Thyroid gland (tissue), 4 donors: ENCODE data around the gene AP4E1. TPM values are rescaled to one million over a fixed set of nuclear protein-coding genes. Genes with fewer than 3 reads are reported as not detected.

Experiments
- DNase-seq, 2 donors: peaks; one replicate each; pipeline ENCODE4 v3.0.0-alpha.2; 2019
- H3K27ac ChIP-seq, 3 donors: fragments of 200-600 bp; sonication (generic); 1 replicate in 2 of 3; 2 replicates in 1 of 3; pipeline ENCODE4 v1.5.1; 2016 to 2019; ENCODE audit warnings: mild to moderate bottlenecking in 1 of 3, moderate library complexity in 1 of 3
- H3K27me3 ChIP-seq: fragments of 200-600 bp; sonication (generic); one replicate; pipeline ENCODE4 v1.5.1; 2019
- H3K36me3 ChIP-seq, 2 donors: fragments of 200-600 bp; sonication (generic); one replicate each; pipeline ENCODE4 v1.5.1; 2016 to 2019
- H3K4me1 ChIP-seq, 2 donors: fragments of 200-600 bp; sonication (generic); one replicate each; pipeline ENCODE4 v1.5.1; 2017 to 2019
- H3K4me3 ChIP-seq, 3 donors: fragments of 200-600 bp; sonication (generic); replicated peaks in 1 of 3; 1 replicate in 2 of 3; 2 replicates in 1 of 3; pipeline ENCODE4 v1.5.1; 2016; ENCODE audit warnings: mild to moderate bottlenecking in 1 of 3
- H3K9me3 ChIP-seq: fragments of 200-600 bp; sonication (generic); one replicate; pipeline ENCODE4 v1.5.1; 2017
- CTCF ChIP-seq, 6 experiments: fragments of 200-600 bp in 3 of 6; fragments of 450-650 bp in 3 of 6; sonication (generic) in 3 of 6; IDR thresholded peaks; one replicate each; pipeline ENCODE4 v1.5.1; 2016 to 2019; ENCODE audit warnings: antibody characterized with exemption in 6 of 6, mild to moderate bottlenecking in 2 of 6, inconsistent platforms in 1 of 6, moderate library complexity in 1 of 6
- POLR2A ChIP-seq, 2 donors: fragments of 450-650 bp; IDR thresholded peaks; one replicate each; pipeline ENCODE4 v1.6.1; 2017; ENCODE audit warnings: antibody characterized with exemption in 2 of 2, mild to moderate bottlenecking in 2 of 2, moderate library complexity in 1 of 2
- WGBS, 2 donors: methylation state at CpG; one replicate each; pipeline ENCODE4 v1.1.5; 2017; 5-methylcytosine and 5-hydroxymethylcytosine counted together
- intact Hi-C: fragments of 100-400 bp; cut with DNase I; formaldehyde crosslinking; loops from one replicate; pipeline ENCODE4 v1.15.1; 2023
- total RNA-seq, 4 donors: library from RNA; depleted of rRNA; stranded (reverse); fragments of >200 nt; gene quantifications; one replicate each; pipeline ENCODE4 v1.2.3, GENCODE V29; 2016

AP4E1 gene
- 10 to 100 TPM in 2 of 4 donors, 1 to 10 TPM in 2; 9.3 to 13.3 (median 10.4) TPM for total RNA-seq

DNA sequence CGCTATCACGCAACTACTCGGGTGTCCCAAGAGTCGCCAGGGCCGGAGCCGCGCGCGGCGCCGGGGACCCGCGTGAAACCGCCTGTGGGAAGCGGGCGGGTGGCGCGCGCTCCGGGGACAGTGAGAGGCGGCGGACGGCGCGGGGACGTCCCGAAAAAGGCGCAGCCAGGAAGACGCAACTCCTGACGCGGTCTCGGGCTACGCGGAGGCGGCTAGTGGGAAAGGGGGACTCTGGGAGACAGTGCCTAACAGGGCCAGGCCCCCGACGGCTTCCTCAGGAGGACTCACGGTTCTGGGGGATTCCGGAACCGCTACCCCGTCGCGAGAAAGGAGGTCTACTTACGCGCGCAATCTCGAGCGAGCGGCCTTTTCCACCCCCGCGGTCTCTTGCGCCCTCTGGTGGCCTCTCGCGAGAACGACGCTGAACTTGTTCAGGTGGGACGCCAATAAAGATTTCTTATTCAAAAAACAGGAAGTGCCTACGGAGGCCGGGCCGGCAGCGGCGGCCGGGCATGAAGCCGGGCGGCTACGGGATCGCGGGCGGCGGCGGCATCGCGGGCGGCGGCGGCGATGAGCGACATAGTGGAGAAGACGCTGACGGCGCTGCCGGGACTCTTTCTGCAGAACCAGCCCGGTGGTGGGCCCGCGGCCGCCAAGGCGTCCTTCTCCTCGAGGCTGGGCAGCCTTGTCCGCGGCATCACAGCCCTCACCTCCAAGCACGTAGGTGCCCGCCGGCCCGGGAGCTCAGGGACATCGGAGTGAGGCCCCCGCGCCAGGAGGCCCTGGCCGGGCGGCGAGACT lies at the start of gene AP4E1:
TSS of gene AP4E1 (plus strand) at position 475 of the 801 bp plus-strand sequence. CDS start at position 571, 96 bp downstream.
- no peaks in the 10 kb centered on the region for H3K27me3 ChIP-seq
- H3K9me3 ChIP-seq: no peaks in the 10 kb centered on the region
- peak within 1 kb of the TSS; percentile 71 to 84 (median 75) for H3K4me3 ChIP-seq
- intact Hi-C loops: loop anchor here (5.0 to 10.0 kb wide), 2 partner anchors 144 to 231 kb away; partner anchors contain the start of gene SPPL2A
- WGBS, 2 donors: 0 to 2% methylated on average over 16 to 29 of the region's 100 CpGs
- peaks cover 6% of the 10 kb centered on the region in 2 donors for H3K36me3 ChIP-seq
- TF ChIP-seq CTCF (IDR thresholded peaks at IDR 0.05) (peak; percentile 92 to 97 (median 97)), POLR2A (IDR thresholded peaks at IDR 0.05) (peak in 1 of 2 donors; percentile 78)
- H3K4me1 ChIP-seq: peaks cover 12 to 27% of the 10 kb centered on the region in 2 donors
- peak within 1 kb of the TSS; percentile 55 to 90 (median 90) for H3K27ac ChIP-seq
- DNase-seq: peak; percentile 82 to 90

DNA sequence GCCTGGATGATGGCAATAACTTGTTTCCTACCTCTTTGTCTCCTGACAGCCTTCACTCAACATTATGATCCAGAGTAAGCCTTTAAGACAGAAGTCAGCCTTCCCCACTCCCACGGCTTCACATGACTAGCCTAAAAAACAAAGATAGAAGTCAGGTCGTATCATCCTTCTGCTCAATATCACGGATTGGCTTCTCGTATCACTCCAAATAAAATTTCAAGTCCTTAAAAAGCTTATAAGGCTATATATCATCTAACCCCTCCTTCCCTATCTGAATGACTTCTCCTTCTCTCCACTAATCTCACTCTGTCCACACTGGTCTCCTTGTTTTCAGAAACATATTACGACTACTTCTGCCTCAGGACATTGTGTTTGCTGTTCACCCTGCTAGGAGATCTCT lies 47.7 kb upstream of the AP4E1 start:
- H3K4me3 ChIP-seq: no peak overlapping the region
- H3K4me1 ChIP-seq: peaks cover 28% of the 10 kb centered on the region in 2 donors
- no peak for DNase-seq
- H3K27ac ChIP-seq: no peak overlapping the region
- TF ChIP-seq CTCF (IDR thresholded peaks at IDR 0.05) (no peak), POLR2A (IDR thresholded peaks at IDR 0.05) (no peak)
- no peaks in the 10 kb centered on the region for H3K36me3 ChIP-seq
- intact Hi-C loops: no loop called here
- H3K27me3 ChIP-seq: no peaks in the 10 kb centered on the region
- H3K9me3 ChIP-seq: no peaks in the 10 kb centered on the region
- WGBS, 2 donors: 93 to 96% methylated on average over 5 of the region's 5 CpGs

DNA sequence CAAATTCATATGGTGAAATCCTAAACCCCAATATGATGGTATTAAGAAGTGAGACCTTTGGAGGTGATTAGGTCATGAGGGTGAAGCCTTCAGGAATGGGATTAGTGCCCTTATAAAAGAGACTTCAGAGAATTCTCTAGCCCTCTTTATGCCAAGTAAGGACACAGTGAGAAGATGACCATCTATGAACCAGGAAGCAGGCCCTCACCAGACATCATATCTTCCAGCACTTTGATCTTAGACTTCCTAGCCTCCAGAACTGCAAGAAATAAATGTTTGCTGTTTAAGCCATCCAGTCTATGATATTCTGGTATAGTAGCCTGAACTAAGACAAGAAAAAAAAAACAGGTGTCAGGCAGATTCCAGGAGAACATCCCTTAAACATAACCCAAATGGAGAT lies 45.9 kb upstream of the AP4E1 start:
- H3K27ac ChIP-seq: no peak overlapping the region
- no peak for TF ChIP-seq CTCF (IDR thresholded peaks at IDR 0.05)
- TF ChIP-seq POLR2A (IDR thresholded peaks at IDR 0.05): no peak
- no peaks in the 10 kb centered on the region for H3K9me3 ChIP-seq
- intact Hi-C loops: no loop called here
- no peaks in the 10 kb centered on the region for H3K27me3 ChIP-seq
- no peak for DNase-seq
- H3K4me3 ChIP-seq: no peak overlapping the region
- peaks cover 18 to 23% of the 10 kb centered on the region in 2 donors for H3K4me1 ChIP-seq
- H3K36me3 ChIP-seq: no peaks in the 10 kb centered on the region

DNA sequence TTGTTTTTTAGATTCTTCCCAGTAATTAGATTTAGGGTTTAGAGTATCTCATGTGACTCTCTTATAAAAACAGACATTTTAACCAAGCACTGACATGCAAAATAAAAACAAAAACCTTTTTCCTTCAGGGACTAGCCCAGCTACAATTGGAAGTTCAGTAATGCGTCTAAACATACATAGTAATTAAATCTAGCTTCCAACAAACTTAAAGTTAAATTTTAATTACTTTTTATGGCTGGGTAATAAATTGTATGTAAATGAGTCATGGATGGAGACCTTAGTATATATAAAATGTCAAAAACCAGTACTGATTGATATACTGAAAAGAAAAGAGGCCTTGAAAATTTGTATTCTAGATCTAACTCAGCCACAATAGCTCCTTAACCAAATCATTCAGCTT lies 43.6 kb upstream of the AP4E1 start:
- Histone ChIP-seq H3K27me3 (no peaks in the 10 kb centered on the region), H3K27ac (peak overlapping the region in 1 of 3 donors; percentile 70), H3K4me3 (no peak overlapping the region), H3K4me1 (peaks cover 8 to 9% of the 10 kb centered on the region in 2 donors), H3K9me3 (no peaks in the 10 kb centered on the region), H3K36me3 (no peaks in the 10 kb centered on the region)
- WGBS, 2 donors: 88 to 90% methylated on average over 1 of the region's 1 CpG
- TF ChIP-seq POLR2A (IDR thresholded peaks at IDR 0.05) (no peak), CTCF (IDR thresholded peaks at IDR 0.05) (no peak)
- intact Hi-C loops: no loop called here
- no peak for DNase-seq
